GM23338 (cell line): ENCODE measurements around the gene FIBP. TPM values are rescaled to one million over a fixed set of nuclear protein-coding genes. Genes with fewer than 3 reads are reported as not detected.

ENCODE experiments used
- ATAC-seq: fragments of 200-7000 bp; cut with Tn5 transposase; 3 replicates; pipeline ENCODE4 v1.9.1; 2020
- DNase-seq: peaks from one replicate; pipeline ENCODE4 v3.0.0-alpha.2; 2015; ENCODE audit warnings: low spot score
- H2AFZ ChIP-seq: fragments of 200-600 bp; sonication (generic); 2 replicates; pipeline ENCODE4 v1.8.0; 2016; ENCODE audit warnings: antibody characterized with exemption, mild to moderate bottlenecking, moderate library complexity
- H3F3A ChIP-seq: fragments of 200-600 bp; sonication (generic); replicated peaks from 2 replicates; pipeline ENCODE4 v1.8.0; 2017; ENCODE audit warnings: antibody characterized with exemption, mixed run types, low read depth
- H3K27ac ChIP-seq: fragments of 200-600 bp; sonication (generic); 2 replicates; pipeline ENCODE4 v1.6.1; 2016; ENCODE audit warnings: low read depth
- H3K27me3 ChIP-seq: fragments of 200-600 bp; sonication (generic); 2 replicates; pipeline ENCODE4 v1.8.0; 2016; ENCODE audit warnings: mild to moderate bottlenecking, mixed run types, moderate library complexity; ENCODE audit not compliant: insufficient read depth
- H3K36me3 ChIP-seq: fragments of 200-600 bp; sonication (generic); 2 replicates; pipeline ENCODE4 v1.8.0; 2016; ENCODE audit warnings: mild to moderate bottlenecking; ENCODE audit not compliant: insufficient read depth
- H3K4me1 ChIP-seq: fragments of 200-600 bp; sonication (generic); 2 replicates; pipeline ENCODE4 v1.8.0; 2016; ENCODE audit warnings: mild to moderate bottlenecking, moderate library complexity; ENCODE audit not compliant: insufficient read depth
- H3K4me2 ChIP-seq: fragments of 200-600 bp; sonication (generic); 2 replicates; pipeline ENCODE4 v1.7.1; 2017; ENCODE audit warnings: mixed run types
- H3K4me3 ChIP-seq: fragments of 200-600 bp; sonication (generic); 2 replicates; pipeline ENCODE4 v1.6.1; 2016; ENCODE audit warnings: mixed run types
- H3K79me2 ChIP-seq: fragments of 200-600 bp; sonication (generic); replicated peaks from 2 replicates; pipeline ENCODE4 v1.8.0; 2017; ENCODE audit warnings: mild to moderate bottlenecking; ENCODE audit not compliant: insufficient read depth
- H3K9me2 ChIP-seq: fragments of 200-600 bp; sonication (generic); 2 replicates; pipeline ENCODE4 v1.8.0; 2017; ENCODE audit not compliant: insufficient read depth
- H4K20me1 ChIP-seq: fragments of 200-600 bp; sonication (generic); replicated peaks from 2 replicates; pipeline ENCODE4 v1.8.0; 2017; ENCODE audit warnings: mild to moderate bottlenecking; ENCODE audit not compliant: insufficient read depth
- H3K27ac Mint-ChIP-seq: 2 replicates; pipeline ENCODE4 v1.8.0; 2020; ENCODE audit warnings: inconsistent platforms, mild to moderate bottlenecking, moderate library complexity, mixed read lengths
- H3K27me3 Mint-ChIP-seq: 3 replicates; pipeline ENCODE4 v1.8.0; 2022; ENCODE audit warnings: low read depth, mild to moderate bottlenecking, moderate library complexity, mixed read lengths, inconsistent platforms; ENCODE audit not compliant: insufficient read depth, poor library complexity
- H3K36me3 Mint-ChIP-seq: 3 replicates; pipeline ENCODE4 v1.8.0; 2021; ENCODE audit warnings: low read depth, mild to moderate bottlenecking, inconsistent platforms, moderate library complexity, mixed read lengths
- H3K4me1 Mint-ChIP-seq: 3 replicates; pipeline ENCODE4 v1.8.0; 2020; ENCODE audit warnings: mild to moderate bottlenecking, inconsistent platforms, mixed read lengths
- H3K4me3 Mint-ChIP-seq: 3 replicates; pipeline ENCODE4 v1.8.0; 2021; ENCODE audit warnings: moderate library complexity, mild to moderate bottlenecking, inconsistent platforms, mixed read lengths
- H3K9me3 Mint-ChIP-seq: 3 replicates; pipeline ENCODE4 v1.8.0; 2020; ENCODE audit warnings: moderate library complexity, mild to moderate bottlenecking, inconsistent platforms, mixed read lengths
- CREB1 ChIP-seq: fragments of 250-450 bp; sonication (Bioruptor Pico); IDR thresholded peaks from 2 replicates; pipeline ENCODE4 v1.5.0; 2020; ENCODE audit warnings: low read depth, mild to moderate bottlenecking, moderate library complexity
- JUNB ChIP-seq: IDR thresholded peaks from one replicate; pipeline ENCODE4 v1.6.1; 2016; ENCODE audit warnings: antibody characterized with exemption; ENCODE audit not compliant: unreplicated experiment
- NANOG ChIP-seq: IDR thresholded peaks from 2 replicates; pipeline ENCODE4 v1.6.1; 2016; ENCODE audit warnings: antibody characterized with exemption, borderline replicate concordance
- POLR2AphosphoS5 ChIP-seq: IDR thresholded peaks from 2 replicates; pipeline ENCODE4 v1.6.1; 2016; ENCODE audit warnings: antibody characterized with exemption, low read depth
- STAT1 ChIP-seq: IDR thresholded peaks from one replicate; pipeline ENCODE4 v1.6.1; 2016; ENCODE audit warnings: antibody characterized with exemption; ENCODE audit not compliant: unreplicated experiment
- ZNF331 ChIP-seq: fragments of 250-450 bp; sonication (Bioruptor Pico); IDR thresholded peaks from 2 replicates; pipeline ENCODE4 v1.5.0; 2020; ENCODE audit warnings: low read depth, mild to moderate bottlenecking, moderate library complexity
- polyA plus RNA-seq: library from polyadenylated mRNA; unstranded; fragments of >200 nt; fragmentation: Nextera tagmentation; extraction: Ambion mirVana; gene quantifications from 2 replicates; pipeline ENCODE4 v1.2.1, GENCODE V29; 2016
- total RNA-seq: library from RNA; depleted of rRNA; stranded (reverse); fragments of >200 nt; shearing (Covaris generic); gene quantifications from 2 replicates; pipeline ENCODE4 v1.2.3, GENCODE V29; 2014
- TF ChIP-seq, protein P1 (sequence below), 2 experiments: fragments of 200-600 bp in 1 of 2; sonication (generic) in 1 of 2; conservative IDR thresholded peaks; 2 replicates each; pipeline versions ENCODE4 v1.5.1 to v1.6.1; 2016 to 2017; ENCODE audit warnings: antibody characterized with exemption in 2 of 2, low read depth in 2 of 2, mild to moderate bottlenecking in 2 of 2, moderate library complexity in 1 of 2
- TF ChIP-seq, protein P2 (sequence below): IDR thresholded peaks from 2 replicates; pipeline ENCODE4 v1.6.1; 2016; ENCODE audit warnings: antibody characterized with exemption

The FIBP gene
- total and polyA plus RNA-seq, 2 experiments from 2014 or later, result 79.0 to 102 TPM

DNA sequence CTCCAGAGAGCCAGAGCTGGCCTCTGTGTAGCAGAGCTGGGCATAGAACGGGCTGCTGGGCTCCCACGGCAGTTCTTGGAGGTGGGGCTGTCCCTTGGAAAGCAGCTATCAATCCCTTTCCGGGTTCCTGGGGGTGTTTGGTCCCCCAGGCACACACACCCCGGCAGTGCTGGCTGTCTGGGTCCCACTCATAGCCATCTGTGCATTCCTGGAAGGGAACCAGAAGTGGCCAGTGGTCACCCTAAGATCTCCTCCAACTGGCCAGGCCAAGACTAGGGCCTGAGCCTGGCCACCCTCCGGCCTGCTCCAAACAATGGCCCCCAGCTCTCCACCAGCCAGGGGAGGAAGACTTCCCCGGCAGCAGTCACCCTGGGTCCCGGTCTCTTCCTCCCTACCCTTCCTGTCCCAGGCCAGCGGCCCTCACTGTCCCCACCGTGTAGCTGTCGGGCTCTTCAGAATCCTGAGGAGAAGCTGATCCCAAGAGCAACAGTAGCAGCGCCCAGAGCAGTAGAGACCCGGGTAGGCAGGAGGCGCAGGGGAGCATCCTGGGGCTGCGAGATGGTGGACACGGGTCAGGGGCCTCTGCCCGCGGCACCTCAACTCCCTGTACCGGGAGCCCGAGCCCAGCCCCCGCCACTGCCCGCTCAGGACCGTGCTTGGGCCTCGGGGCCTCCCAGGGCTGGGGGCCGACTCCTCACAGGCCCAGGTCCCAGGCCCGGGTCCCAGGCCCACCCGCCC, 16.3 kb downstream of the FIBP start:
- DNase-seq (peak; percentile 62), ATAC-seq (peak; percentile 16)
- Histone ChIP-seq H3K36me3 (no peaks in the 10 kb centered on the region), H3K27ac (no peak overlapping the region), H3K4me2 (peak overlapping the region; percentile 99), H3K79me2 (no peaks in the 10 kb centered on the region), H3K4me3 (peak overlapping the region; percentile 83), H3F3A (peaks cover 5% of the 10 kb centered on the region; the same call in 1 of the 2 replicates), H3K9me2 (no peaks in the 10 kb centered on the region), H3K4me1 (no peaks in the 10 kb centered on the region; the same call in 1 of the 2 replicates), H2AFZ (no peak overlapping the region), H3K27me3 (peaks cover 29% of the 10 kb centered on the region), H4K20me1 (no peaks in the 10 kb centered on the region; the same call in 1 of the 2 replicates)
- H3K36me3 Mint-ChIP-seq, result no peaks in the 10 kb centered on the region
- H3K4me1 Mint-ChIP-seq, result peaks cover 8% of the 10 kb centered on the region
- H3K9me3 Mint-ChIP-seq, result no peaks in the 10 kb centered on the region; the same call in 2 of the 3 replicates
- H3K27ac Mint-ChIP-seq, result no peak overlapping the region
- H3K27me3 Mint-ChIP-seq, result peaks cover 45% of the 10 kb centered on the region
- H3K4me3 Mint-ChIP-seq, result peak overlapping the region; percentile 69
- TF ChIP-seq JUNB, result no peak
- TF ChIP-seq, protein P1, sequence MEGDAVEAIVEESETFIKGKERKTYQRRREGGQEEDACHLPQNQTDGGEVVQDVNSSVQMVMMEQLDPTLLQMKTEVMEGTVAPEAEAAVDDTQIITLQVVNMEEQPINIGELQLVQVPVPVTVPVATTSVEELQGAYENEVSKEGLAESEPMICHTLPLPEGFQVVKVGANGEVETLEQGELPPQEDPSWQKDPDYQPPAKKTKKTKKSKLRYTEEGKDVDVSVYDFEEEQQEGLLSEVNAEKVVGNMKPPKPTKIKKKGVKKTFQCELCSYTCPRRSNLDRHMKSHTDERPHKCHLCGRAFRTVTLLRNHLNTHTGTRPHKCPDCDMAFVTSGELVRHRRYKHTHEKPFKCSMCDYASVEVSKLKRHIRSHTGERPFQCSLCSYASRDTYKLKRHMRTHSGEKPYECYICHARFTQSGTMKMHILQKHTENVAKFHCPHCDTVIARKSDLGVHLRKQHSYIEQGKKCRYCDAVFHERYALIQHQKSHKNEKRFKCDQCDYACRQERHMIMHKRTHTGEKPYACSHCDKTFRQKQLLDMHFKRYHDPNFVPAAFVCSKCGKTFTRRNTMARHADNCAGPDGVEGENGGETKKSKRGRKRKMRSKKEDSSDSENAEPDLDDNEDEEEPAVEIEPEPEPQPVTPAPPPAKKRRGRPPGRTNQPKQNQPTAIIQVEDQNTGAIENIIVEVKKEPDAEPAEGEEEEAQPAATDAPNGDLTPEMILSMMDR (conservative IDR thresholded peaks at IDR 0.05; ENCODE audit: low read depth in 2 of 2), result peak in 1 of 2 experiments; percentile 36; a peak in 2 of 4 replicates

DNA sequence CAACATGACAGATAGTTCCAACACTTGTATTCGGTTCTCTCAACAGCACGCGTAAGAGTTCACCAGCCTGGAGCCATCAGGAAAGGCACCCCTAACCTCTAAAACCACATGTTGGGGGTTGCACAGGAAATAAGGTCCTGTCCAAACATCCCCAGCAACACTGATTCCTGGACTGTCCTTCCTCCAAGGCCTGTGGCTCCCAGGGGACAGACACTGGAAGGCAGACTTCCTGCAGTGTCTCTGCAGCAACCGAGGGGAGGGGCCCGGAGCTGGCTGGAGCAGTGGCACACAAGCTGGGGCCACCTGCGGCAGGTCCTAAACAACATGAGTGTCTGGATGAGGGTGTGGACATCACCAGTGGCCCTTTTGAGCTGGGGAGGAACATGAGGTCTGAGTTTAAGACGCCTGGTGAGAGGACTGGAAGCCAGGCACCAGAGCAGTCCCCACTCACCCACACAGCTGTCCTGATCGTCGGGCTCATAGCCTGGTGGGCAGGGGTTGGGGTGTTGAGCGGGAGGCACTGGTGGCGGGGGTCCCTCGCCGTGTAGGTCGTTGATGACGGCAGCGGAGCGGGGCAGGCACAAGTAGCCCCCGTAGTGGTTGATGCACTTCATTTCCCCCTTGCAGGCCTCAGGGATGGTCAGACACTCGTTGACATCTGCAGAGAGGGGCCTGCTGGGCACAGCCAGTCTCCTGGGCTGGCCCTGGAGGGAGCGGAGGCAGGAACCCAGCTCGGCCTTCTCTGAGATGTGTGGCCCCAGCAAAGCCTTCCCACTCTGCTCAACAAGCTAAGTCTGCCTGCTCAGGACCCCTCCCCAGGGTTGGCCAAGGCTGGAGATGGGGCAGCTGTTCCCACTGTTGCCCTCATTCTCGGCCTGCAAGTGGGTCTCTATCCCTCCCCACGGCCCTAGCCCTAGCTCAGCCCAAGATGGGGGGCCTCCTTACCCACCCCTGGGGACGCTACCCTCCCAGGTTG, 17.3 kb downstream of the FIBP start:
- Mint-ChIP-seq H3K9me3 (no peaks in the 10 kb centered on the region; the same call in 2 of the 3 replicates), H3K27me3 (peaks cover 40% of the 10 kb centered on the region), H3K36me3 (no peaks in the 10 kb centered on the region), H3K27ac (no peak overlapping the region), H3K4me3 (0 out of 3 replicates have a peak overlapping the region, but pooled peaks have one; percentile 4), H3K4me1 (peaks cover 8% of the 10 kb centered on the region)
- DNase-seq, result no peak
- Histone ChIP-seq H2AFZ (no peak overlapping the region), H3K27me3 (peaks cover 29% of the 10 kb centered on the region), H3F3A (peaks cover 9% of the 10 kb centered on the region; the same call in 1 of the 2 replicates), H4K20me1 (no peaks in the 10 kb centered on the region; the same call in 1 of the 2 replicates), H3K4me2 (no peak overlapping the region), H3K36me3 (no peaks in the 10 kb centered on the region; the same call in 1 of the 2 replicates), H3K4me3 (no peak overlapping the region), H3K9me2 (no peaks in the 10 kb centered on the region), H3K27ac (no peak overlapping the region), H3K79me2 (no peaks in the 10 kb centered on the region), H3K4me1 (no peaks in the 10 kb centered on the region; the same call in 1 of the 2 replicates)
- no peak for ATAC-seq
- TF ChIP-seq ZNF331 (CRISPR knock-in tag) (no peak), NANOG (no peak), POLR2AphosphoS5 (no peak), STAT1 (no peak), JUNB (no peak), CREB1 (CRISPR knock-in tag) (no peak)
- TF ChIP-seq, protein P2, sequence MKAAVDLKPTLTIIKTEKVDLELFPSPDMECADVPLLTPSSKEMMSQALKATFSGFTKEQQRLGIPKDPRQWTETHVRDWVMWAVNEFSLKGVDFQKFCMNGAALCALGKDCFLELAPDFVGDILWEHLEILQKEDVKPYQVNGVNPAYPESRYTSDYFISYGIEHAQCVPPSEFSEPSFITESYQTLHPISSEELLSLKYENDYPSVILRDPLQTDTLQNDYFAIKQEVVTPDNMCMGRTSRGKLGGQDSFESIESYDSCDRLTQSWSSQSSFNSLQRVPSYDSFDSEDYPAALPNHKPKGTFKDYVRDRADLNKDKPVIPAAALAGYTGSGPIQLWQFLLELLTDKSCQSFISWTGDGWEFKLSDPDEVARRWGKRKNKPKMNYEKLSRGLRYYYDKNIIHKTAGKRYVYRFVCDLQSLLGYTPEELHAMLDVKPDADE, result no peak
- TF ChIP-seq, protein P1 (conservative IDR thresholded peaks at IDR 0.05; ENCODE audit: low read depth in 2 of 2), result no peak
